ENCODE measurements around the gene ORM1.
A peak's percentile ranks its signal among the peaks of the same experiment; 100 is the strongest.

GRCh38 chr9:114339130-114339908, 16.4 kb downstream of the ORM1 start:
- TF ChIP-seq CTCF (IDR thresholded peaks at IDR 0.05; ENCODE audit: insufficient read depth, low read length) (peak; percentile 85), REST (IDR thresholded peaks at IDR 0.05; ENCODE audit: insufficient replicate concordance, low read depth) (no peak), POLR2AphosphoS5 (IDR thresholded peaks at IDR 0.05; ENCODE audit: low read depth) (peak; percentile 24; the same call in 1 of the 2 replicates), GABPA (IDR thresholded peaks at IDR 0.05; ENCODE audit: low read depth) (no peak)

All from HL-60 (cell line).